GM19397 (cell line): ENCODE measurements around the gene SEZ6.

Experiments used
- ATAC-seq: cut with Tn5 transposase; IDR thresholded peaks from one replicate; pipeline ENCODE4 v1.9.1; 2021; ENCODE audit warnings: mild to moderate bottlenecking, moderate library complexity; ENCODE audit not compliant: unreplicated experiment

The SEZ6 gene

GRCh38 chr17:28977659-28978355, 28.0 kb downstream of the SEZ6 start:
- ATAC-seq: no peak

- ATAC-seq: no peak
These were observed 30.2 kb downstream of the SEZ6 start for GRCh38 chr17:28975646-28976045.

- ATAC-seq: no peak
These were observed 30.8 kb downstream of the SEZ6 start for GRCh38 chr17:28975031-28975430.

- ATAC-seq: no peak
These were observed 31.4 kb downstream of the SEZ6 start for GRCh38 chr17:28974451-28974850.

- ATAC-seq: no peak
These were observed 32.4 kb downstream of the SEZ6 start for GRCh38 chr17:28973425-28973824.

- no peak for ATAC-seq
These were observed 33.4 kb downstream of the SEZ6 start for GRCh38 chr17:28972437-28972836.

- ATAC-seq: no peak
These were observed 35.0 kb downstream of the SEZ6 start for GRCh38 chr17:28970879-28971278.

- ATAC-seq: no peak
These were observed 36.0 kb downstream of the SEZ6 start for GRCh38 chr17:28969706-28970393.

- no peak for ATAC-seq
These were observed 36.9 kb downstream of the SEZ6 start for GRCh38 chr17:28968914-28969295.

GRCh38 chr17:28968231-28968913, 37.5 kb downstream of the SEZ6 start:
- ATAC-seq: no peak

GRCh38 chr17:28967221-28968135, 38.4 kb downstream of the SEZ6 start:
- ATAC-seq: no peak

GRCh38 chr17:28963841-28964240, 42.0 kb downstream of the SEZ6 start:
- no peak for ATAC-seq

- no peak for ATAC-seq
These were observed 42.7 kb downstream of the SEZ6 start for GRCh38 chr17:28963055-28963611.

GRCh38 chr17:28961391-28961790, 44.4 kb downstream of the SEZ6 start:
- ATAC-seq: no peak

GRCh38 chr17:28960256-28961061, 45.4 kb downstream of the SEZ6 start:
- ATAC-seq: no peak

- ATAC-seq: no peak
These were observed 46.4 kb downstream of the SEZ6 start for GRCh38 chr17:28959471-28959871.

GRCh38 chr17:28958820-28959455, 46.9 kb downstream of the SEZ6 start:
- ATAC-seq: no peak

- ATAC-seq: no peak
These were observed 47.9 kb downstream of the SEZ6 start for GRCh38 chr17:28957992-28958355.

- ATAC-seq: no peak
These were observed 48.4 kb downstream of the SEZ6 start for GRCh38 chr17:28957277-28957991.
